Measurements from ENCODE around the gene USP5. TPM values are rescaled to one million over a fixed set of nuclear protein-coding genes. Genes with fewer than 3 reads are reported as not detected.
"Not testable (repeated sequence)": the region's sequence is repeated elsewhere in the genome, so short reads cannot be mapped to it uniquely, and the experiment has no call there.

Gene USP5
- total and polyA plus RNA-seq, 5 donors: 29.4 to 74.6 (median 69.1) TPM

GRCh38 chr12:6891646-6892001 lies 39.7 kb downstream of the USP5 start:
- Histone ChIP-seq H3K27ac (ENCODE audit: low read length) (peak overlapping the region; percentile 96), H3K4me3 (ENCODE audit: low read length) (peak overlapping the region; percentile 63), H3K27me3 (ENCODE audit: control insufficient read depth, insufficient read depth) (no peaks in the 10 kb centered on the region), H3K4me1 (ENCODE audit: control insufficient read depth, insufficient read depth, low read length) (peaks cover 2% of the 10 kb centered on the region), H3K9me3 (ENCODE audit: control insufficient read depth, low read length) (no peaks in the 10 kb centered on the region)
- peak; percentile 5 to 7 for ATAC-seq
- no peak for DNase-seq
- WGBS: 86% methylated on average over 5 of the region's 5 CpGs
- intact Hi-C loops (cut with DNase I): no loop called here

- 93% methylated on average over 3 of the region's 3 CpGs for WGBS
- intact Hi-C loops (cut with DNase I); H3K4me1 ChIP-seq (ENCODE audit: control insufficient read depth, insufficient read depth, low read length); DNase-seq; H3K4me3 ChIP-seq (ENCODE audit: low read length); H3K27ac ChIP-seq (ENCODE audit: low read length); H3K9me3 ChIP-seq (ENCODE audit: control insufficient read depth, low read length); ATAC-seq; H3K27me3 ChIP-seq (ENCODE audit: control insufficient read depth, insufficient read depth): not testable (repeated sequence)
Observed at GRCh38 chr12:6892683-6893082, 40.7 kb downstream of the USP5 start.

GRCh38 chr12:6894321-6894720 lies 42.4 kb downstream of the USP5 start:
- Histone ChIP-seq H3K9me3 (ENCODE audit: control insufficient read depth, low read length) (no peaks in the 10 kb centered on the region), H3K27ac (ENCODE audit: low read length) (no peak overlapping the region), H3K27me3 (ENCODE audit: control insufficient read depth, insufficient read depth) (no peaks in the 10 kb centered on the region), H3K4me1 (ENCODE audit: control insufficient read depth, insufficient read depth, low read length) (peaks cover 2% of the 10 kb centered on the region), H3K4me3 (ENCODE audit: low read length) (no peak overlapping the region)
- intact Hi-C loops (cut with DNase I): no loop called here
- DNase-seq (no peak), ATAC-seq (no peak)
- 76% methylated on average over 3 of the region's 3 CpGs for WGBS

GRCh38 chr12:6896846-6897435 lies 45.0 kb downstream of the USP5 start:
- 75% methylated on average over 6 of the region's 6 CpGs for WGBS
- DNase-seq: no peak
- ATAC-seq: no peak
- no peaks in the 10 kb centered on the region for H3K9me3 ChIP-seq (ENCODE audit: control insufficient read depth, low read length)
- no peak overlapping the region for H3K27ac ChIP-seq (ENCODE audit: low read length)
- no peaks in the 10 kb centered on the region for H3K27me3 ChIP-seq (ENCODE audit: control insufficient read depth, insufficient read depth)
- intact Hi-C loops (cut with DNase I): no loop called here
- H3K4me3 ChIP-seq (ENCODE audit: low read length): no peak overlapping the region
- no peaks in the 10 kb centered on the region for H3K4me1 ChIP-seq (ENCODE audit: control insufficient read depth, insufficient read depth, low read length)

- H3K27ac ChIP-seq (ENCODE audit: low read length): no peak overlapping the region
- H3K4me3 ChIP-seq (ENCODE audit: low read length): no peak overlapping the region
- H3K4me1 ChIP-seq (ENCODE audit: control insufficient read depth, insufficient read depth, low read length): no peaks in the 10 kb centered on the region
- ATAC-seq (no peak), DNase-seq (no peak)
- no peaks in the 10 kb centered on the region for H3K27me3 ChIP-seq (ENCODE audit: control insufficient read depth, insufficient read depth)
- H3K9me3 ChIP-seq (ENCODE audit: control insufficient read depth, low read length): no peaks in the 10 kb centered on the region
- intact Hi-C loops (cut with DNase I): no loop called here
- WGBS: 70% methylated on average over 5 of the region's 5 CpGs
Observed at GRCh38 chr12:6899427-6899826, 47.5 kb downstream of the USP5 start.

- H3K27me3 ChIP-seq (ENCODE audit: control insufficient read depth, insufficient read depth): no peaks in the 10 kb centered on the region
- WGBS: 47% methylated on average over 10 of the region's 10 CpGs
- H3K4me1 ChIP-seq (ENCODE audit: control insufficient read depth, insufficient read depth, low read length): no peaks in the 10 kb centered on the region
- no peaks in the 10 kb centered on the region for H3K9me3 ChIP-seq (ENCODE audit: control insufficient read depth, low read length)
- no peak overlapping the region for H3K27ac ChIP-seq (ENCODE audit: low read length)
- intact Hi-C loops (cut with DNase I): no loop called here
- DNase-seq (peak; percentile 76 to 85 (median 80)), ATAC-seq (peak; percentile 42 to 66)
- no peak overlapping the region for H3K4me3 ChIP-seq (ENCODE audit: low read length)
Observed at GRCh38 chr12:6899837-6900519, 48.0 kb downstream of the USP5 start.

GRCh38 chr12:6902448-6902847 lies 50.5 kb downstream of the USP5 start:
- ATAC-seq (no peak), DNase-seq (no peak)
- no peaks in the 10 kb centered on the region for H3K4me1 ChIP-seq (ENCODE audit: control insufficient read depth, insufficient read depth, low read length)
- H3K9me3 ChIP-seq (ENCODE audit: control insufficient read depth, low read length): no peaks in the 10 kb centered on the region
- no peaks in the 10 kb centered on the region for H3K27me3 ChIP-seq (ENCODE audit: control insufficient read depth, insufficient read depth)
- H3K27ac ChIP-seq (ENCODE audit: low read length): no peak overlapping the region
- no peak overlapping the region for H3K4me3 ChIP-seq (ENCODE audit: low read length)
- intact Hi-C loops (cut with DNase I): no loop called here
- 83% methylated on average over 4 of the region's 4 CpGs for WGBS

GRCh38 chr12:6903722-6904121 lies 51.8 kb downstream of the USP5 start:
- Histone ChIP-seq H3K27ac (ENCODE audit: low read length) (no peak overlapping the region), H3K4me1 (ENCODE audit: control insufficient read depth, insufficient read depth, low read length) (no peaks in the 10 kb centered on the region), H3K27me3 (ENCODE audit: control insufficient read depth, insufficient read depth) (no peaks in the 10 kb centered on the region), H3K9me3 (ENCODE audit: control insufficient read depth, low read length) (no peaks in the 10 kb centered on the region), H3K4me3 (ENCODE audit: low read length) (no peak overlapping the region)
- 78% methylated on average over 1 of the region's 1 CpG for WGBS
- ATAC-seq (no peak), DNase-seq (no peak)
- intact Hi-C loops (cut with DNase I): no loop called here

GRCh38 chr12:6904280-6905276 lies 52.6 kb downstream of the USP5 start, which contains the start of gene LRRC23:
LRRC23 (plus strand) TSS chr12:6904822; CDS start chr12:6905634, 812 bp downstream.
- Histone ChIP-seq H3K4me3 (ENCODE audit: low read length) (peak within 1 kb of the TSS; percentile 60), H3K9me3 (ENCODE audit: control insufficient read depth, low read length) (no peaks in the 10 kb centered on the region), H3K27me3 (ENCODE audit: control insufficient read depth, insufficient read depth) (no peaks in the 10 kb centered on the region), H3K27ac (ENCODE audit: low read length) (peak within 1 kb of the TSS; percentile 69), H3K4me1 (ENCODE audit: control insufficient read depth, insufficient read depth, low read length) (no peaks in the 10 kb centered on the region)
- 4% methylated on average over 34 of the region's 34 CpGs for WGBS
- DNase-seq: peak; percentile 98 to 99 (median 98)
- intact Hi-C loops (cut with DNase I): no loop called here
- ATAC-seq: peak; percentile 95 to 96

GRCh38 chr12:6905414-6906040 lies 53.6 kb downstream of the USP5 start:
- intact Hi-C loops (cut with DNase I): no loop called here
- peak overlapping the region; percentile 69 for H3K27ac ChIP-seq (ENCODE audit: low read length)
- ATAC-seq (no peak), DNase-seq (no peak)
- H3K9me3 ChIP-seq (ENCODE audit: control insufficient read depth, low read length): no peaks in the 10 kb centered on the region
- H3K27me3 ChIP-seq (ENCODE audit: control insufficient read depth, insufficient read depth): no peaks in the 10 kb centered on the region
- peak overlapping the region; percentile 60 for H3K4me3 ChIP-seq (ENCODE audit: low read length)
- 58% methylated on average over 5 of the region's 5 CpGs for WGBS
- H3K4me1 ChIP-seq (ENCODE audit: control insufficient read depth, insufficient read depth, low read length): no peaks in the 10 kb centered on the region

All from right cardiac atrium (tissue), 5 donors.